COLO668 (cell line): ENCODE results near the gene GABRR2.
"Not testable (repeated sequence)": the region's sequence is repeated elsewhere in the genome, so short reads cannot be mapped to it uniquely, and the experiment has no call there.

Source experiments
- DNase-seq: peaks from one replicate; lab custom pipeline; 2025; ENCODE audit not compliant: unreplicated experiment; lab: John Stamatoyannopoulos, UW

Gene GABRR2

GRCh38 chr6:89295981-89296380, 19.1 kb downstream of the GABRR2 start:
- DNase-seq: peak; percentile 3

- DNase-seq: not testable (repeated sequence)
Measured at GRCh38 chr6:89295116-89295515, 20.0 kb downstream of the GABRR2 start.

- DNase-seq: no peak
Measured at GRCh38 chr6:89291256-89291819, 23.8 kb downstream of the GABRR2 start.

GRCh38 chr6:89290401-89291155, 24.5 kb downstream of the GABRR2 start:
- peak; percentile 4 for DNase-seq

- no peak for DNase-seq
Measured at GRCh38 chr6:89289710-89290109, 25.4 kb downstream of the GABRR2 start.

GRCh38 chr6:89287351-89288028, 27.6 kb downstream of the GABRR2 start:
- no peak for DNase-seq

- no peak for DNase-seq
Measured at GRCh38 chr6:89286516-89286915, 28.6 kb downstream of the GABRR2 start.

GRCh38 chr6:89284963-89285735, 29.9 kb downstream of the GABRR2 start:
- DNase-seq: no peak

- no peak for DNase-seq
Measured at GRCh38 chr6:89284081-89284480, 31.0 kb downstream of the GABRR2 start.

GRCh38 chr6:89282749-89283148, 32.4 kb downstream of the GABRR2 start:
- no peak for DNase-seq

GRCh38 chr6:89281779-89282246, 33.3 kb downstream of the GABRR2 start:
- peak; percentile 17 for DNase-seq

GRCh38 chr6:89278956-89279355, 36.1 kb downstream of the GABRR2 start:
- no peak for DNase-seq

- DNase-seq: no peak
Measured at GRCh38 chr6:89275900-89276299, 39.2 kb downstream of the GABRR2 start.

- DNase-seq: no peak
Measured at GRCh38 chr6:89273816-89274215, 41.3 kb downstream of the GABRR2 start.

- DNase-seq: no peak
Measured at GRCh38 chr6:89272596-89272995, 42.5 kb downstream of the GABRR2 start.

- DNase-seq: no peak
Measured at GRCh38 chr6:89270951-89271721, 44.0 kb downstream of the GABRR2 start.

- no peak for DNase-seq
Measured at GRCh38 chr6:89269981-89270380, 45.1 kb downstream of the GABRR2 start.

GRCh38 chr6:89269252-89269651, 45.8 kb downstream of the GABRR2 start:
- DNase-seq: no peak

GRCh38 chr6:89268776-89269175, 46.3 kb downstream of the GABRR2 start:
- no peak for DNase-seq

- DNase-seq: no peak
Measured at GRCh38 chr6:89267918-89268317, 47.2 kb downstream of the GABRR2 start.

GRCh38 chr6:89264296-89264695, 50.8 kb downstream of the GABRR2 start:
- no peak for DNase-seq
